ENCODE results near the gene RAB3A. TPM values are rescaled to one million over a fixed set of nuclear protein-coding genes. Genes with fewer than 3 reads are reported as not detected.

Gene RAB3A
- total and polyA plus RNA-seq, 2 donors (not counting 3 experiments of a cell fraction or from before 2014, with no cell fraction given) = 0.88 to 0.90 TPM

- dilution Hi-C loops (cut with MboI; ENCODE audit: extremely low pct_ligation_motif_present, low sequenced_read_pairs) = no loop called here
- H3K4me2 ChIP-seq (ENCODE audit: insufficient read depth, low read length) = no peak overlapping the region
- BruUV-seq (replicated peaks) = no TSS peak
Measured at GRCh38 chr19:18167975-18168645, 35.7 kb downstream of the RAB3A start.

More at GRCh38 chr19:18167975-18168645, 35.7 kb downstream of the RAB3A start:
- POLR2A ChIA-PET = no interaction called here
- H3K27ac ChIP-seq (ENCODE audit: insufficient read depth, low read depth, low read length) = no peak overlapping the region
- H4K20me1 ChIP-seq (replicated peaks; ENCODE audit: control insufficient read depth, extremely low read depth, insufficient read depth, low read length) = no peaks in the 10 kb centered on the region
- no peak overlapping the region for H2AFZ ChIP-seq (ENCODE audit: low read depth, low read length)
- no peaks in the 10 kb centered on the region for H3K79me2 ChIP-seq (ENCODE audit: control insufficient read depth, insufficient read depth, low read length)
- CTCF ChIA-PET = interaction anchor here (0.6 to 6.0 kb wide), 18 partner anchors 9 to 230 kb away, joined by 3 to 138 read pairs (median 4); partner anchors contain the start of genes MPV17L2 and PIK3R2
- H3K9me3 ChIP-seq (replicated peaks; ENCODE audit: control insufficient read depth, insufficient read depth, low read length) = no peaks in the 10 kb centered on the region
- no peak overlapping the region for H3K4me3 ChIP-seq (replicated peaks in 1 of 3; ENCODE audit: insufficient read depth in 1 of 3, low read depth in 1 of 3, low read length in 3 of 3)
- H3K9me1 ChIP-seq (replicated peaks; ENCODE audit: control insufficient read depth, extremely low read depth, insufficient read depth, low read length) = no peaks in the 10 kb centered on the region
- DNase-seq (ENCODE audit: low read depth, low spot score) (peak; percentile 24), FAIRE-seq (peak; percentile 81)
- peaks cover 8 to 29% of the 10 kb centered on the region in 2 experiments for H3K36me3 ChIP-seq (ENCODE audit: control insufficient read depth in 2 of 2, extremely low read depth in 1 of 2, insufficient read depth in 2 of 2, low read length in 2 of 2)
- no peak overlapping the region for H3K9ac ChIP-seq (replicated peaks; ENCODE audit: extremely low read depth, insufficient read depth, low read length)
- no peaks in the 10 kb centered on the region for H3K4me1 ChIP-seq (ENCODE audit: control insufficient read depth, extremely low read depth, insufficient read depth, low read length)
- intact Hi-C loops (cut with micrococcal nuclease) = loop anchor here (1.0 to 2.0 kb wide), 3 partner anchors 55 to 161 kb away; no protein-coding TSS in a partner anchor
- H3K27me3 ChIP-seq (ENCODE audit: control insufficient read depth in 2 of 2, insufficient read depth in 2 of 2, low read length in 2 of 2) = no peaks in the 10 kb centered on the region
- TF ChIP-seq POLR2AphosphoS5 (IDR thresholded peaks at IDR 0.05; ENCODE audit: insufficient read depth, low read depth, low read length) = no peak
- TF ChIP-seq CTCF (IDR thresholded peaks at IDR 0.05; ENCODE audit: extremely low read depth in 1 of 2, insufficient read depth in 1 of 2, low read depth in 1 of 2, low read length in 2 of 2) = peak; percentile 63 to 84
